Activated CD8-positive, alpha-beta T cell treated with anti-CD3 and anti-CD28 coated beads for 36 hours (primary cell): ENCODE data around the gene SNRK. TPM values are rescaled to one million over a fixed set of nuclear protein-coding genes. Genes with fewer than 3 reads are reported as not detected.

Experiments
- ATAC-seq: fragments of 200-7000 bp; cut with Tn5 transposase; one replicate; pipeline ENCODE4 v1.10.0; 2021; ENCODE audit warnings: mild to moderate bottlenecking, moderate library complexity
- CTCF ChIA-PET: fragments of 350-600 bp; sonication (Branson Sonifier 250); formaldehyde crosslinking; loops from one replicate; lab custom pipeline; 2021; ENCODE audit warnings: antibody characterized with exemption; lab: Charles Lee
- POLR2A ChIA-PET: fragments of 350-600 bp; sonication (Branson Sonifier 250); formaldehyde crosslinking; loops from one replicate; lab custom pipeline; 2021; ENCODE audit warnings: antibody characterized with exemption; lab: Charles Lee
- DNase-seq: peaks from one replicate; pipeline ENCODE4 v3.0.0-alpha.2; 2020
- H3K27ac Mint-ChIP-seq: one replicate; pipeline ENCODE4 v1.8.0; 2021; ENCODE audit warnings: mild to moderate bottlenecking, mixed read lengths
- H3K27me3 Mint-ChIP-seq: one replicate; pipeline ENCODE4 v1.8.0; 2021; ENCODE audit warnings: mixed read lengths
- H3K36me3 Mint-ChIP-seq: one replicate; pipeline ENCODE4 v1.8.0; 2021; ENCODE audit warnings: low read depth, mixed read lengths
- H3K4me1 Mint-ChIP-seq: one replicate; pipeline ENCODE4 v1.8.0; 2021; ENCODE audit warnings: low read depth, mixed read lengths
- H3K4me3 Mint-ChIP-seq: one replicate; pipeline ENCODE4 v1.8.0; 2021; ENCODE audit warnings: mild to moderate bottlenecking, moderate library complexity, mixed read lengths
- H3K9me3 Mint-ChIP-seq: one replicate; pipeline ENCODE4 v1.8.0; 2021; ENCODE audit warnings: mixed read lengths
- CTCF ChIP-seq: fragments of 200-600 bp; IDR thresholded peaks from one replicate; pipeline ENCODE4 v1.8.0; 2022; ENCODE audit warnings: antibody characterized with exemption, mild to moderate bottlenecking
- intact Hi-C: fragments of 100-400 bp; cut with micrococcal nuclease; formaldehyde crosslinking; loops from one replicate; pipeline ENCODE4 v1.10.0; 2022
- total RNA-seq, 2 experiments: library from RNA; stranded (reverse); gene quantifications; one replicate each; pipeline ENCODE4 v1.2.3, GENCODE V29; 2021

The SNRK gene
- total RNA-seq, 2 experiments from 2014 or later, result 28.9 to 29.2 TPM

DNA sequence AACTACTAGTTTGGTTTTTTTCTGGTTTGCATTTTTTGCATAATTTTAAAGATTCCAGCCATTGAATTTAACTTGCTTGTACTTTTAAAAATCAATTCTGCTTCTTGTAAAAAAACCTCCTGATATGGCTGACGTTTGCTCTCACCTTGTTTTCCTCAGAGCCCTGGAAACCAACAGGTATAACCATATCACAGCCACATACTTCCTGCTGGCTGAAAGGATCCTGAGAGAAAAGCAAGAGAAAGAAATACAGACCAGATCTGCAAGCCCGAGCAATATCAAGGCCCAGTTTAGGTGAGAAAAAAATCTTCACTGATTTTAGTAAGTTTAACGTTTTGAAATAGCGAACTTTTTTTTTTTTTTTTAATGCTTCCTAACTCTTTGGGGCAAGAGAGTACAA, 56.8 kb downstream of the SNRK start:
- intact Hi-C loops, result no loop called here
- Mint-ChIP-seq H3K9me3 (peaks cover 20% of the 10 kb centered on the region), H3K36me3 (peaks cover 82% of the 10 kb centered on the region), H3K4me3 (peak overlapping the region; percentile 11), H3K27me3 (no peaks in the 10 kb centered on the region), H3K4me1 (peaks cover 73% of the 10 kb centered on the region), H3K27ac (peak overlapping the region; percentile 80)
- ChIA-PET CTCF (interaction anchor here (1.4 to 2.5 kb wide), 2 partner anchors 9 to 160 kb away, joined by 3 to 12 read pairs; no protein-coding TSS in a partner anchor), POLR2A (no interaction called here)
- TF ChIP-seq CTCF, result no peak
- ATAC-seq (no peak), DNase-seq (no peak)

- H3K4me1 Mint-ChIP-seq, result peaks cover 78% of the 10 kb centered on the region
- peaks cover 82% of the 10 kb centered on the region for H3K36me3 Mint-ChIP-seq
- intact Hi-C loops, result no loop called here
- ChIA-PET CTCF (interaction anchor here (1.4 to 2.5 kb wide), 2 partner anchors 9 to 159 kb away, joined by 3 to 12 read pairs; no protein-coding TSS in a partner anchor), POLR2A (no interaction called here)
- no peak for ATAC-seq
- no peak for DNase-seq
- TF ChIP-seq CTCF, result no peak
- H3K4me3 Mint-ChIP-seq, result no peak overlapping the region
- peak overlapping the region; percentile 80 for H3K27ac Mint-ChIP-seq
- peaks cover 15% of the 10 kb centered on the region for H3K9me3 Mint-ChIP-seq
- H3K27me3 Mint-ChIP-seq, result no peaks in the 10 kb centered on the region
Observed at GRCh38 chr3:43343815-43344214, 57.5 kb downstream of the SNRK start.

DNA sequence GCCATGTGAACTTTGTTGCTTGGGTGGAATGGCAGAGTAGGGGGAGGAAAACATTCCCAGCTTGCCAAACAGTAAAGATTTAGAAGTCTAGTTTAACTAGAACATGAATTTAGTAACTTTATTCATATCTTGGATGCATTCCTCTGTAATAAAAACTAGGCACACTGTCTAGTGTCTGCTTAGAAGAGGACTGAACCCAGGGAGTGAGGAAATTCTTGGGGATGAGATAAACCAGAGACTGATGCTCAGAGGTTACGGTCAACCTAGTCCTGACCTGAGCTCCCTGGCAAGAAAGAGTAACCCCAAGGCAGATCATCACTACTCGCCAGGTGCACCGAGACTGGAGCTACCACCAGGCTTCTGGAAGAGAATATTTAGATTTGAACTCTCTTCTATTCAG, 58.2 kb downstream of the SNRK start:
- TF ChIP-seq CTCF, result no peak
- CTCF ChIA-PET, result interaction anchor here (1.4 to 2.5 kb wide), 3 partner anchors 10 to 159 kb away, joined by 3 to 12 read pairs (median 5); no protein-coding TSS in a partner anchor
- DNase-seq (no peak), ATAC-seq (no peak)
- H3K9me3 Mint-ChIP-seq, result peaks cover 14% of the 10 kb centered on the region
- peak overlapping the region; percentile 41 for H3K27ac Mint-ChIP-seq
- intact Hi-C loops, result no loop called here
- POLR2A ChIA-PET, result interaction anchor here (1.6 kb wide), 1 partner anchor 30 kb away, joined by 4 read pairs; no protein-coding TSS in a partner anchor
- H3K4me3 Mint-ChIP-seq, result no peak overlapping the region
- peaks cover 83% of the 10 kb centered on the region for H3K4me1 Mint-ChIP-seq
- H3K36me3 Mint-ChIP-seq, result peaks cover 83% of the 10 kb centered on the region
- H3K27me3 Mint-ChIP-seq, result no peaks in the 10 kb centered on the region

GRCh38 chr3:43345246-43345645, 58.9 kb downstream of the SNRK start:
- CTCF ChIA-PET, result interaction anchor here (1.6 to 2.5 kb wide), 3 partner anchors 11 to 121 kb away, joined by 5 to 12 read pairs (median 7); no protein-coding TSS in a partner anchor
- Mint-ChIP-seq H3K27ac (peak overlapping the region; percentile 99), H3K4me1 (peaks cover 81% of the 10 kb centered on the region), H3K4me3 (no peak overlapping the region), H3K27me3 (no peaks in the 10 kb centered on the region), H3K36me3 (peaks cover 83% of the 10 kb centered on the region), H3K9me3 (peaks cover 8% of the 10 kb centered on the region)
- intact Hi-C loops, result loop anchor here (5.0 kb wide), 1 partner anchor 53 kb away; no protein-coding TSS in a partner anchor
- ATAC-seq, result no peak
- no peak for DNase-seq
- POLR2A ChIA-PET, result interaction anchor here (1.2 to 1.6 kb wide), 2 partner anchors 31 to 54 kb away, joined by 3 to 4 read pairs; no protein-coding TSS in a partner anchor
- TF ChIP-seq CTCF, result no peak

GRCh38 chr3:43345877-43346276, 59.5 kb downstream of the SNRK start:
- intact Hi-C loops, result loop anchor here (5.0 kb wide), 1 partner anchor 54 kb away; no protein-coding TSS in a partner anchor
- Mint-ChIP-seq H3K36me3 (peaks cover 82% of the 10 kb centered on the region), H3K27me3 (no peaks in the 10 kb centered on the region), H3K4me1 (peaks cover 79% of the 10 kb centered on the region), H3K9me3 (peaks cover 7% of the 10 kb centered on the region), H3K27ac (peak overlapping the region; percentile 99), H3K4me3 (no peak overlapping the region)
- ATAC-seq (peak; percentile 70), DNase-seq (peak; percentile 69)
- ChIA-PET POLR2A (interaction anchor here (1.0 to 2.4 kb wide), 7 partner anchors 12 to 54 kb away, joined by 3 to 8 read pairs (median 4); no protein-coding TSS in a partner anchor), CTCF (interaction anchor here (0.9 to 2.5 kb wide), 8 partner anchors 10 to 184 kb away, joined by 3 to 12 read pairs (median 4); no protein-coding TSS in a partner anchor)
- no peak for TF ChIP-seq CTCF
